D721Med (cell line): ENCODE data around the gene IGSF21.

ENCODE experiments used
- DNase-seq: peaks from one replicate; pipeline ENCODE4 v3.0.0; 2011; ENCODE audit warnings: low spot score; ENCODE audit not compliant: insufficient read length
- FAIRE-seq: peaks from 2 replicates; lab custom pipeline; 2011; peaks lifted over from hg19 to GRCh38; lab: Jason Lieb, UNC
- TF ChIP-seq, protein P1 (sequence below): IDR thresholded peaks from 2 replicates; pipeline ENCODE4 v1.5.1; 2012; ENCODE audit warnings: mild to moderate bottlenecking, control low read depth; ENCODE audit not compliant: insufficient read depth; ENCODE audit errors: missing control alignments

The IGSF21 gene

DNA sequence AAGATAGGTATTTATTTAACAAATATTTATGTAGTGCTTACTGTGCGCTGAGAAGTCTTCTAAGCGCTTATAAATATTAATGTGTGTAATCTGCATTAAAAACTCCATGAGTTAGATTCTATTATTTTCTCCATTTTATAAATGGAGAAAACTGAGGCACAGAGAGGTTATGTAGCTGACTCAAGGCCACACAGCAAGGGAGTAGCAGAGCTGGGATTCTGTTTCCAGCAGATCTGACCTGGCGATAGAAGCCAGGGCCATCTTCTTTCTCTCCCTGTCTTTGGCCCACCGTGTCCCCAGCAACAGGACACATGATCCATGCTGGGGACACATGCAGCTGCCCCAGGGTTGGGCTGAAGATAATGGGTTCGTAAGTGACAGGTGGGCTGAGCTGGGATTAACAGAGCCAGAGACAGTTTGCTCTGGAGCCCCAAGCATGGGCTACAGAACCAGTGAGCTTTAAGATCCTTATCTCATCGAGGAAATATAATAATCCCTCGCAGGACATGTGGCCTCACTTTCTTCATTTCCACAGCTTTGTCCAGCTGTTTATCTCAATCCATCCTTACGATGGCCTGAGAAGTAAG, 30.3 kb downstream of the IGSF21 start:
- FAIRE-seq (no peak), DNase-seq (no peak)
- TF ChIP-seq, protein P1, sequence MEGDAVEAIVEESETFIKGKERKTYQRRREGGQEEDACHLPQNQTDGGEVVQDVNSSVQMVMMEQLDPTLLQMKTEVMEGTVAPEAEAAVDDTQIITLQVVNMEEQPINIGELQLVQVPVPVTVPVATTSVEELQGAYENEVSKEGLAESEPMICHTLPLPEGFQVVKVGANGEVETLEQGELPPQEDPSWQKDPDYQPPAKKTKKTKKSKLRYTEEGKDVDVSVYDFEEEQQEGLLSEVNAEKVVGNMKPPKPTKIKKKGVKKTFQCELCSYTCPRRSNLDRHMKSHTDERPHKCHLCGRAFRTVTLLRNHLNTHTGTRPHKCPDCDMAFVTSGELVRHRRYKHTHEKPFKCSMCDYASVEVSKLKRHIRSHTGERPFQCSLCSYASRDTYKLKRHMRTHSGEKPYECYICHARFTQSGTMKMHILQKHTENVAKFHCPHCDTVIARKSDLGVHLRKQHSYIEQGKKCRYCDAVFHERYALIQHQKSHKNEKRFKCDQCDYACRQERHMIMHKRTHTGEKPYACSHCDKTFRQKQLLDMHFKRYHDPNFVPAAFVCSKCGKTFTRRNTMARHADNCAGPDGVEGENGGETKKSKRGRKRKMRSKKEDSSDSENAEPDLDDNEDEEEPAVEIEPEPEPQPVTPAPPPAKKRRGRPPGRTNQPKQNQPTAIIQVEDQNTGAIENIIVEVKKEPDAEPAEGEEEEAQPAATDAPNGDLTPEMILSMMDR = no peak

DNA sequence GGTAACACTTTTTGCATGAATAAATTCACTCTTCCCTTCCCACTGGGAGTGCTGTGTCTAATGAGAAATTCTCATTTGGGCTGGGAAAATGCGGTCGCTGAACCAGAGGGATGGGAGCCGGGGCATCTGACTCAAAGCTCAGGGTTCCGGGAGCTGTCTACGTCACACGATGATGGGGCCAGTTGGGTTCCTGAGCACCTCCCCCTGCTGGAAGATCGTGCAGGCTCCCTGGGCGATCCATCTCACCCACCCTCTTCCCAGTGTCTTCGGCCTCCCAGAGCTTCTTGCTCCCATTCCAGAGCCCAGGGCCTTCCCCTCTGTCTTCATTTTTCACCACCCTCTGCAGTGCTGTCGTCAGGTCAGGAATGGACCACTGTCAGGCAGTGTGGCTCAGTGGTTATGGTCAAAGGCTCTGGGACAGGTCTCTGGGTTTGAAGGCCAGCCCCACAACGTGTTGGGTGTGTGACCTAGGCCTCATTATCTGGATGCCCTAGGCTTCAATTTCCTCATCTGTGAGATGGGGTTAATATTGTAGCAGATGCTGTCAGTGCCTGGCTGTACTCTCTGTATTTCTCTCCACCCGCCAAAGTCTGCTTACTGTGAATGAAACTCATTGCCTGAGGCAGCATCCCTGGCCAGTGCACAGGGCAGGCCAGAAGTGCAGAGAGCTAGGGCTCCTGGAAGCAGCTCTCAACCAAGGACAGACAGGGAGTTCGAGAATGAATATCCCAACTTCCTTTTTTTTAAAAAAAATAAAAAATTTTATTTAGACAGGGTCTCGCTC, 31.8 kb downstream of the IGSF21 start:
- FAIRE-seq = no peak
- no peak for DNase-seq
- TF ChIP-seq, protein P1 = no peak

DNA sequence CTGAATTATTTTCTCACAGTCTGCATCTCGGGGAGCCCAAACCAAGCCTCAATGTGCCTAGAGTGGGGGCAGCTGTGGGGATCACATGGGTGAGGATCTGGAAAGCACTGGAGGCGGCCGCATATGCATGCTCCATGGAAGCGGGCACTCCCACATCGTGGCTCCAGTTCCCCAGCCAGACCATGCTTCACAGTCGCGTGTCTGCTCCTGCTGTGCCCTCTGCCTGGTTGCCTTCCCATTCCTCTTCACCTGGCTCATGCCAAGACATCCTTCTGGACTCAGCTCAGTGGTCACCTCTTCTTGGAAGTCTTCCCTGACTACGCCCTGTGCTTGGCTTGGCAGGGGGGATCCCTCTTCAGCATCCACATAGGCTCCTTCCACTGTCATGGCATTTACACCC, 32.8 kb downstream of the IGSF21 start:
- DNase-seq (no peak), FAIRE-seq (no peak)
- TF ChIP-seq, protein P1 = no peak

DNA sequence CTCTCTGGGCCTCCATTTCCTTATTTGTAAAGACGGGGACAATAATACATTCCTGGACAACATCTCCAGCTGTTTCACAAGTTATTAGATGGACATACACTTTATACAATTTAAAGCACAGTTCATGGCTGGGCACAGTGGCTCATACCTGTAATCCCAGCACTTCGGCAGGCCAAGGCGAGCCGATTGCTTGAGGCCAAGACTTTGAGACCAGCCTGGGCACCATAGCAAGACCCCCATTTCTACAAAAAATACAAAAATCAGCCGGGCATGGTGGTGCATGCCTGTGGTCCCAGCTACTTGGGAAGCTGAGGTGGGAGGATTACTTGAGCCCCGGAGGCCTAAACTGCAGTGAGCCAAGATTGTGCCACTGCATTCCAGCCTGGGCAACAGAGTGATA, 34.1 kb downstream of the IGSF21 start:
- DNase-seq (no peak), FAIRE-seq (no peak)
- TF ChIP-seq, protein P1 = no peak

DNA sequence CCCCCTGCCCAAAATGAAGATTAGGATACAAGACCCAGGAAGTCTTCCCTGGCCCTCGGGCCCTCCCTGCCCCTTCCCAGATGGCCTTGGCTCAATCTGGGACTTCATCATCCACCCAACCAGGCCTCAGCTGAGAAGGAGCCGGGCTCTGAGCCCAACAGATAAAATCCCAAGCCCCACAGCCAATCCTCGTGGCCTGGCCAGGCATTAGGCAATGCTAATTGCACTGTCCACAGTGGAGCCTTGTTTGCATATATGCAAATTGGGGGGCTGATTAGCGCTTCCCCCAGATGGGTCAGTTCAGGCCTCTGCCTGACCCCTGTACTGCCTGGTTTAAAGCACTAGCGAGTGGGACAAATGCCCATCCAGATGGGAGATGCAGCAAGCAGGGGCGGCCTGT, 34.9 kb downstream of the IGSF21 start:
- TF ChIP-seq, protein P1 = no peak
- DNase-seq (no peak), FAIRE-seq (no peak)

DNA sequence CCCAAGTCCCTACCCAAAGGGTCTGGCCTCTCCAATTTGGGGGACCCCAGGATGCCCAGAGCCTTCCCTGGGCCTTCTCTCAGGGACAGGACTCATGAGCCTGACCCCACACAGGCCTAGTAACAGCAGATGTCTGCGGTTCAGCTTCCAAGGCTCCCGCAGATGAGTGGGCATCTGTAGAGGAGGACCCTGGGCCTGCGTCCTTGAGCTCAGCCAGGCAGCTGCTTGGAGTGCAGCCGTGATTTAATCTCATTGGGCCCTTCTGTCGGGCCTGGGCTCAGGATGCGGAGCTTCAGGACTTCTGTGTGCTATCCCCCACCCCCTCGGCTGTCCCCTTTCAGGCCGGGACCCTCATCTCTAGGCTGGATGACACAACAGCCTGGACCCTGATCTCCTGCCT, 35.4 kb downstream of the IGSF21 start:
- DNase-seq = peak; percentile 32
- TF ChIP-seq, protein P1 = no peak
- no peak for FAIRE-seq

DNA sequence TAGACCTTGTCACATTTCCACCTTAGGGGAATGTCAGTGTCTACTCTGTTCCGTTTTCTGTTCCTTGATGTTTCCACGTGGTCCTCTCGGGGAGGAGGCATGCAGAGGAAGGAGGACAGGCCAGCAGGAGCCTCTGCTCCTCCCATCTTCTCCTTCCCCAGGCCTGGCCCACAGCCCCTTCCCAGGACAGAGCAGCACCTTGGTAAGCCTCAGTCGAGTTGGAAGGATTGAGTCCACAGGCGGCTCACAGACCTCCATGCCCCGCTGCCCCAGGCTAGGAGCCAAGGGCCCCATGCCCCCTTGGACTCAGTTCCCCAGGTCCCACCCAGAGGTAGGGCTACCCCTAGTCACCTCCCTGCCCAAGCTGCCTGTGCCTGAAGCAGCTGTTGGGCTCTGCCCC, 36.5 kb downstream of the IGSF21 start:
- TF ChIP-seq, protein P1 = no peak
- DNase-seq (no peak), FAIRE-seq (no peak)
